KMS-11 (cell line): ENCODE results near the gene CMIP.

ENCODE experiments used
- H2AFZ ChIP-seq: fragments of 200-600 bp; sonication (generic); 2 replicates; pipeline ENCODE4 v1.6.1; 2016; ENCODE audit warnings: antibody characterized with exemption, mixed run types, low read depth
- H3K27ac ChIP-seq: fragments of 200-600 bp; sonication (generic); 2 replicates; pipeline ENCODE4 v1.6.1; 2016; ENCODE audit warnings: mild to moderate bottlenecking, mixed run types
- H3K27me3 ChIP-seq: fragments of 200-600 bp; sonication (generic); 2 replicates; pipeline ENCODE4 v1.6.1; 2017; ENCODE audit warnings: mild to moderate bottlenecking, low read depth, mixed run types, moderate library complexity; ENCODE audit not compliant: insufficient read depth
- H3K36me3 ChIP-seq: fragments of 200-600 bp; sonication (generic); 2 replicates; pipeline ENCODE4 v1.6.1; 2017; ENCODE audit warnings: mild to moderate bottlenecking, mixed run types; ENCODE audit not compliant: insufficient read depth
- H3K4me1 ChIP-seq: fragments of 200-600 bp; sonication (generic); 2 replicates; pipeline ENCODE4 v1.6.1; 2016; ENCODE audit warnings: mild to moderate bottlenecking, low read depth, mixed run types; ENCODE audit not compliant: poor library complexity, severe bottlenecking
- H3K4me2 ChIP-seq: fragments of 200-600 bp; sonication (generic); 2 replicates; pipeline ENCODE4 v1.7.0; 2016; ENCODE audit warnings: mild to moderate bottlenecking, mixed run types
- H3K4me3 ChIP-seq: fragments of 200-600 bp; sonication (generic); IDR thresholded peaks from 2 replicates; pipeline ENCODE4 v1.6.1; 2017; ENCODE audit warnings: low read depth, low read length, mixed read lengths; ENCODE audit not compliant: insufficient read depth
- H3K79me2 ChIP-seq: fragments of 200-600 bp; sonication (generic); 2 replicates; pipeline ENCODE4 v1.6.1; 2016; ENCODE audit warnings: low read depth, mixed run types; ENCODE audit not compliant: insufficient read depth
- H3K9ac ChIP-seq: fragments of 200-600 bp; sonication (generic); 2 replicates; pipeline ENCODE4 v1.6.1; 2016; ENCODE audit warnings: mild to moderate bottlenecking, mixed run types
- H4K20me1 ChIP-seq: fragments of 200-600 bp; sonication (generic); 2 replicates; pipeline ENCODE4 v1.6.1; 2016; ENCODE audit warnings: mild to moderate bottlenecking, mixed run types; ENCODE audit not compliant: insufficient read depth
- TF ChIP-seq, protein P1 (sequence below): fragments of 200-600 bp; sonication (generic); conservative IDR thresholded peaks from 2 replicates; pipeline ENCODE4 v1.6.1; 2017; ENCODE audit warnings: low read depth, mild to moderate bottlenecking, antibody characterized with exemption, low read length, moderate library complexity, mixed read lengths

The CMIP gene

GRCh38 chr16:81473558-81473957 lies 28.9 kb downstream of the CMIP start:
- peaks cover 93% of the 10 kb centered on the region for H3K79me2 ChIP-seq

GRCh38 chr16:81473969-81474959 lies 29.7 kb downstream of the CMIP start:
- no peaks in the 10 kb centered on the region for H3K27me3 ChIP-seq
- H4K20me1 ChIP-seq: peaks cover 29% of the 10 kb centered on the region
- no peak overlapping the region for H3K9ac ChIP-seq
- TF ChIP-seq, protein P1, sequence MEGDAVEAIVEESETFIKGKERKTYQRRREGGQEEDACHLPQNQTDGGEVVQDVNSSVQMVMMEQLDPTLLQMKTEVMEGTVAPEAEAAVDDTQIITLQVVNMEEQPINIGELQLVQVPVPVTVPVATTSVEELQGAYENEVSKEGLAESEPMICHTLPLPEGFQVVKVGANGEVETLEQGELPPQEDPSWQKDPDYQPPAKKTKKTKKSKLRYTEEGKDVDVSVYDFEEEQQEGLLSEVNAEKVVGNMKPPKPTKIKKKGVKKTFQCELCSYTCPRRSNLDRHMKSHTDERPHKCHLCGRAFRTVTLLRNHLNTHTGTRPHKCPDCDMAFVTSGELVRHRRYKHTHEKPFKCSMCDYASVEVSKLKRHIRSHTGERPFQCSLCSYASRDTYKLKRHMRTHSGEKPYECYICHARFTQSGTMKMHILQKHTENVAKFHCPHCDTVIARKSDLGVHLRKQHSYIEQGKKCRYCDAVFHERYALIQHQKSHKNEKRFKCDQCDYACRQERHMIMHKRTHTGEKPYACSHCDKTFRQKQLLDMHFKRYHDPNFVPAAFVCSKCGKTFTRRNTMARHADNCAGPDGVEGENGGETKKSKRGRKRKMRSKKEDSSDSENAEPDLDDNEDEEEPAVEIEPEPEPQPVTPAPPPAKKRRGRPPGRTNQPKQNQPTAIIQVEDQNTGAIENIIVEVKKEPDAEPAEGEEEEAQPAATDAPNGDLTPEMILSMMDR: no peak
- peaks cover 93% of the 10 kb centered on the region for H3K79me2 ChIP-seq
- H3K27ac ChIP-seq: no peak overlapping the region
- H3K4me3 ChIP-seq: no peak overlapping the region
- H3K4me1 ChIP-seq: peaks cover 43% of the 10 kb centered on the region
- no peaks in the 10 kb centered on the region for H3K36me3 ChIP-seq
- no peak overlapping the region for H2AFZ ChIP-seq
- H3K4me2 ChIP-seq: no peak overlapping the region

More at GRCh38 chr16:81473558-81473957, 28.9 kb downstream of the CMIP start:
- TF ChIP-seq, protein P1: no peak
- Histone ChIP-seq H2AFZ (no peak overlapping the region), H4K20me1 (peaks cover 36% of the 10 kb centered on the region), H3K4me3 (no peak overlapping the region), H3K27ac (no peak overlapping the region), H3K9ac (no peak overlapping the region), H3K36me3 (no peaks in the 10 kb centered on the region), H3K4me1 (peaks cover 43% of the 10 kb centered on the region), H3K27me3 (no peaks in the 10 kb centered on the region), H3K4me2 (no peak overlapping the region)

- TF ChIP-seq, protein P1: no peak
- no peaks in the 10 kb centered on the region for H3K27me3 ChIP-seq
- H3K4me1 ChIP-seq: peaks cover 40% of the 10 kb centered on the region
- no peak overlapping the region; the same call in 1 of the 2 replicates for H3K4me2 ChIP-seq
- H4K20me1 ChIP-seq: peaks cover 21% of the 10 kb centered on the region
- H2AFZ ChIP-seq: no peak overlapping the region
- H3K27ac ChIP-seq: no peak overlapping the region
- no peak overlapping the region for H3K9ac ChIP-seq
- H3K4me3 ChIP-seq: no peak overlapping the region
- H3K79me2 ChIP-seq: peaks cover 94% of the 10 kb centered on the region
- no peaks in the 10 kb centered on the region for H3K36me3 ChIP-seq
These were observed 33.4 kb downstream of the CMIP start for GRCh38 chr16:81477697-81478693.

- Histone ChIP-seq H3K27ac (no peak overlapping the region), H3K27me3 (no peaks in the 10 kb centered on the region), H3K9ac (no peak overlapping the region), H2AFZ (no peak overlapping the region), H3K4me1 (peaks cover 40% of the 10 kb centered on the region), H4K20me1 (peaks cover 17% of the 10 kb centered on the region), H3K4me2 (no peak overlapping the region; the same call in 1 of the 2 replicates), H3K79me2 (peaks cover 98% of the 10 kb centered on the region), H3K36me3 (no peaks in the 10 kb centered on the region), H3K4me3 (no peak overlapping the region)
- TF ChIP-seq, protein P1: no peak
These were observed 34.4 kb downstream of the CMIP start for GRCh38 chr16:81478876-81479511.
